ENCODE data around the gene TOM1.

GRCh38 chr22:35390933-35391332 is 91.2 kb downstream of the TOM1 start:
- TF ChIP-seq CTCF (IDR thresholded peaks at IDR 0.05) (no peak), POLR2A (IDR thresholded peaks at IDR 0.05) (no peak)

Measured in tibial nerve (tissue), 3 donors.